GM19023 (cell line): Measurements from ENCODE around the gene CAPN6.

Experiments
- ATAC-seq: cut with Tn5 transposase; IDR thresholded peaks from one replicate; pipeline ENCODE4 v1.9.1; 2021; ENCODE audit warnings: mild to moderate bottlenecking, moderate library complexity; ENCODE audit not compliant: unreplicated experiment

CAPN6 gene, protein sequence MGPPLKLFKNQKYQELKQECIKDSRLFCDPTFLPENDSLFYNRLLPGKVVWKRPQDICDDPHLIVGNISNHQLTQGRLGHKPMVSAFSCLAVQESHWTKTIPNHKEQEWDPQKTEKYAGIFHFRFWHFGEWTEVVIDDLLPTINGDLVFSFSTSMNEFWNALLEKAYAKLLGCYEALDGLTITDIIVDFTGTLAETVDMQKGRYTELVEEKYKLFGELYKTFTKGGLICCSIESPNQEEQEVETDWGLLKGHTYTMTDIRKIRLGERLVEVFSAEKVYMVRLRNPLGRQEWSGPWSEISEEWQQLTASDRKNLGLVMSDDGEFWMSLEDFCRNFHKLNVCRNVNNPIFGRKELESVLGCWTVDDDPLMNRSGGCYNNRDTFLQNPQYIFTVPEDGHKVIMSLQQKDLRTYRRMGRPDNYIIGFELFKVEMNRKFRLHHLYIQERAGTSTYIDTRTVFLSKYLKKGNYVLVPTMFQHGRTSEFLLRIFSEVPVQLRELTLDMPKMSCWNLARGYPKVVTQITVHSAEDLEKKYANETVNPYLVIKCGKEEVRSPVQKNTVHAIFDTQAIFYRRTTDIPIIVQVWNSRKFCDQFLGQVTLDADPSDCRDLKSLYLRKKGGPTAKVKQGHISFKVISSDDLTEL

DNA sequence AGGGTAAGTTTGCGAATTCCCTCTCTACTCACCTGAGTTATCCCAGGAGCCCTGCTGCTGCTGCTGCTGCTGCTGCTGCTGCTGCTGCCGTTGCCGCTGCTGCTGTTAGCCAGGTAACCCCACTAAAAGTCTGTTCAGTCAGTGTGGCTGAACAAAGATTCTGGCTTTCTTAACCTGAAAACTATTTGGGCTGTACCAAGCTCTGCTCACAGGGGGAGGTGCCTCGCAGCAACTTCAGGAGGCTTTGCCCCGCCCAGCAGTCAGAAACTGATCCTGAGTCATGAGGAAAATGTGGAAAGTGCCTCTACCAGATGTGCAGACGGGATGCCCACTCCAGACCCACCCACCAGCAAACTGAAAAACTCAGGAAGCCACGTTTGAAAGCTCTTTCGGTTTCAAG lies at the start of gene CAPN6:
Gene CAPN6, minus strand, starts transcription at position 145 of the 400 bp plus-strand sequence. CDS start 6,547 bp downstream, outside the sequence.
- ATAC-seq = no peak

DNA sequence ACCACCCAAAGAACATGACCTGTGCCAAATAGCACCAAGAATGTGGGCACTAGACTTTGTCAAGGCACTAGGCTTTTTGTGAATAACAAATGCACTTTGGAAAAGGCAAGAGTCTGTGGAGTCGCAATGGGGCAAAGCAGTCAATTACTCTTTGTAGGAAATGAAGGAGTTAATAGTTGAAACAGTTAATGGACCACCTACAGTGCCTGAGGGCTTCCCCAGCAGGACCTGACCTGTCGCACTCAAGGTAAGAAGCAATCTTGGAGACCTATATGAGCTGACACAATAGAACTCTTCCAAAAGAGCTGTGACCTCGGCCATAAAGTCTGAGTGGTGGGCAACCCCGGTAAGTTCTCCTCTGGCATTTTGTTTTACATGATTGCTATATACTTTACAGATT lies 49.2 kb upstream of the CAPN6 start:
- ATAC-seq = no peak

DNA sequence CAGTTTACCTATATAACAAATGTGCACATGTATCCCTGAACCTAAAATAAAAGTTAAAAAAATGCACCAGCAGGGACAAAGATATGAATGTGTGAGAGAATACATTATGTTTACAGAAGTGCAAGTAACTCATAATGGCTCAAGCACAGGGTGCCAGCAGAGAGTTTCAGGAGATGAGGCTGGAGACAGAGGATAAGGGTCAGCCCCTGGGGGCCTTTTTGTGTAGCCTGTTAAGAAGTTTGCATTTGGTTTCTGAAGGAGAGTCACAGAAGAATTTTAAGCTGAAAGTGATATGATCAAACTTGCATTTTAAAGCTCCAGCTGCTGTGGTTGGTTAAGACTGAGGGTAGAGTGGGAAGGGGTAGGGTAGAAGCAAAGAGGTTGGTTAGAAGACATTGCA lies 48.6 kb upstream of the CAPN6 start:
- ATAC-seq = no peak

DNA sequence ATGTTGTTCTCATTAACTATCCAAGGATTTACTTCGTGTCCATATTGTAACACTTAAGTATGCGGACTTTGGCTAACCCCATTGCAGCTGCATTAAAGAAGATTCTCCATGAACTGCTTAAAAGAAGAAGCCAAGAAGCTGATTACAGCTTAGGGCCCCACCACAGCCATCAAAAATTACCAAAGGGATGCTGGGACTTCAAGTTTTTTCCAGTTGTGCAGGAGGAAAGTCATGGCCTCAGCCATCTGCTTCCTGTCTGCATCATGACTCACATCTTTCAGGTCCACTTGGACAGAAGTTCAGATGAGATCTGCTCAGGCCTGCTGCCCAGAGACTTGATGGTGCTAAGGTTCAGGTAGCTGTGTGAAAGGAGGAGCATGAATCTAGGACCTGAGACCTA lies 38.8 kb upstream of the CAPN6 start:
- ATAC-seq = no peak

DNA sequence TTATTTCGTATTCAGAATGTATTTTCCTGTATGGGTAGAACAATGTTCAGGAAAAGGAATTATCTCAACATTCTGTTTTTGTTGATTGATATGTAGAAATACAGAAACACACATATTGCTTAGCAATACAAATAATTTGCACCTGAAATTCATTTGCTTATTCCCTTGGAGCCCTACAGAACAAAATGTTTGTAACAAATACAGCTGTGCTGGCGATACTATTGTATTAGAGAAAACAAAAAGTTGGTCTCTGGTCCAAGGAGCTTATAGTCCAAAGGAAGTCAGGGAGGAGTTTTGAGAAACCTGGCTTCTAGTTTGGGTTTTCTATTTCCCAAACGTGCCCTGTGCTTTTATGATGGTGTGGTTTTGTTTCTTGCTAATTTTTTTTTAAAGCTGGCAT lies 37.8 kb upstream of the CAPN6 start:
- no peak for ATAC-seq

DNA sequence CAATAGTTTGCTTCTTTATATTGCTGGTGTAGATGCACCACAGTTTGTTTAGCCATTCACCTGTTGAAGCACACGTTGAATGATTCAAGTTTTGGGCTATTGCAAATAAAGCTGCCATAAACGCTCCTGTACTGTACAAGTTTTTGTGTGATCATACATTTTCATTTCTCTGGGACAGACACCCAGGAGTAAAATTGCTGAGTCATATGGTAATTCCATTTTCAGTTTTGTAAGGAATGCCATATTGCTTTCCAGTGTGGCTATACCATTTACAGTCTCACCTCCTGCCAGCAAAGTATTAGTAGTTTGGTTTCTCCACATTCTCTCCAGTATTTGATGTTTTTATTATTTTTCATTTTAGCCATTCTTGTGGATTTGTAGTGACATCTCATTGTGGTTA lies 32.0 kb upstream of the CAPN6 start:
- ATAC-seq = no peak

DNA sequence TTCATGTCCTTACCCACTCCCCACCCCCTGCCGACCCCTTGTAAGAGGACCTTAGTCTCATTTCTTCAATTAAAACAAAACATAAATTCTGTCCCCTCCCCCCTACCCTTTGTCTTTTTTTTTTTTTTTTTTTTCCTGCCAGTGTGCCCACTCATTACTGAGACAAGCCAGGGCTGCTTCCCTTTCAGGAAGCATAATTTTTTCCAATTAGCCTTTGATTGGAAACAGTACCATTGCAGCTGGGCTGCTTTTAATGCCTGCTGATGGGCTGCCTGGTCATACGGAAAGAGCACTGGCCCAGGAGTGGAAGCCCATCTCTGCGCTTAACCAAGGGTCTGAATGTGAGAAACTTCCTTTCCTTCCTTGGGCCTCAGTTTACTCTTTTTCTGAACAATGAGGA lies 18.6 kb upstream of the CAPN6 start:
- no peak for ATAC-seq

DNA sequence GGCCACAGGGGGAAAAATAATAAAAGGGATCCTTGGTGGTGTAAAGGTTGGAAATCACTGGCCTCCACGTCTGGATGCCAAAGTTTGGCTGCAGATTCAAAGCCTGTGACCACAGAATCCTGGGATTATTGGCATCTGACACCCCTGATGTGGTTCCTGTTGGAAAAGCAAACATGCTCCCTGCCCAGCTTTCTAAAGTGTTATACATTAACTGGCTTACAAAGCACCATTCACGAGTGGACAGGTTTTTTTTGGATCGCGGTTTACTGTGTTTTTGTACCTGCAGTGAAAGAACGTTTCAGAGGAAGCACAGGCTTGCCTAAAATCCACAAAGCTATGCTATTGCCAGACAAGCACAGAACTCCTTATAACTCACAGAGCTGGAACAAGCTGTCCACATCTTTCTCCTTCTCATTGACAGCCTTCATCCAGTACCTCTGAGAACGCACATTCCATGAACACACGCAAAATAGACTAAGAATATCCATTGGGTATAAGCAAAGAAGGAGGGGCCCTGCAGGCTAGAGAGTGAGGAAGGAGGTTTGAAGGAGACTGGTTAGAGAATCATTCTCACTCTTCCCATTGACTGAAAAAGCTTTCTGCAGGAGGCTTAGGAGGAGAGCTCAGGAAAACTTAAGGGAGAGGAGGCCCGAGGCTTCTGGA lies 14.5 kb upstream of the CAPN6 start:
- no peak for ATAC-seq

DNA sequence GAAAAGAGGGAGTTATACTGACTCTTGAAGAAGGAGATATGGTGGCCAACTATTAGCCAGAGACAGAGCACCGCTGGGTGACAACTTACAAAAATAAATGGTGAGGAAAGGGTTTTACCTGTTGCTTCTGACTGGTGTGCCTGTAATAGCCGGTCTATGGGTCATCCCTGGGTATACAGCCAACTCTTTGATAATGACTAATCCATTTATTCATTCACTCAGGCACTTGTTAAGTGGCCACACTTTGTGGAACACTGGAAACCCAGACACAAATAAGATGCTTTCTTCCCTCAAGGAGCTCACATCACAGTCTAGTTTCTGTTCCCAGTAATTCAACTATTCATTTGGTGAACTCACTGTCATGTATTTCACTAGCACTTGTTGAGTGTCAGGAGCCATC lies 13.2 kb upstream of the CAPN6 start:
- no peak for ATAC-seq

DNA sequence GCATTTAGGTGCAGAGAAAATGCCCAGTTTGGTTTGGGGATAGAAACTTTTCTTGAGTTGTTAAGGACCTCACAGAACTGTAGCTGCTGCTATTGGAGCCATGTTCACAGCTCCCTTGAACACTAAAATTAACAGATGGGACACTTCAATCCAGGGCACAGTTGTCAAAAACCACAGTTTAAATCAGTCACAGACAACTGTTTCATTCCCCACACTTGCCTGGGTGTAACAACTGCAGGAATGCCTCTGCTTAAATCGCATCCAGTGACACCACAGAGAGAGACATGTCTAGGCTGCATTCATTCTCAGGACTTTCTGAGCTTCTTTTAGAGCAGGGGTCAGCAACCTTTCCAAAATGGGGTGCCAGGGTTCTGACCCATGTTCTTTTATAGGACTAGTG lies 12.7 kb upstream of the CAPN6 start:
- ATAC-seq = no peak

DNA sequence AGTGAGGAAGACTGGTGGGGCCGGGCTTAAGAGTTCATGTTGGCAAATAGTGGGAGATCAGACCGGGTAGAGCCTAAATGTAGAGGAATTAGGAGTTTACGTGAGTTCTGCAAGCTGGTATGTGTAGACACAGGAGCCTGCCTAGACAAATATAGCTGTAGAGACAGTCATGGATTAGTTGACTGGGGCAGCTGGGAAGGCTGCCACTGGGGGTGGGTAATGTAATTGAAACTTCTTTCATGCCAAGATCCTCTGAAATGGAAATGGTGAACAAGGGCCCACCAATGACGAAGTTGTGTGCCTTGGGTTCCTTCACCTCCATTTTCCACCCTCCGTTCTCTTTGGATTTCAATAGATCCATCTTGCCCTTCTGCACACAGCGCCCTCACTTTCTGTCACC lies 11.9 kb upstream of the CAPN6 start:
- ATAC-seq = no peak

DNA sequence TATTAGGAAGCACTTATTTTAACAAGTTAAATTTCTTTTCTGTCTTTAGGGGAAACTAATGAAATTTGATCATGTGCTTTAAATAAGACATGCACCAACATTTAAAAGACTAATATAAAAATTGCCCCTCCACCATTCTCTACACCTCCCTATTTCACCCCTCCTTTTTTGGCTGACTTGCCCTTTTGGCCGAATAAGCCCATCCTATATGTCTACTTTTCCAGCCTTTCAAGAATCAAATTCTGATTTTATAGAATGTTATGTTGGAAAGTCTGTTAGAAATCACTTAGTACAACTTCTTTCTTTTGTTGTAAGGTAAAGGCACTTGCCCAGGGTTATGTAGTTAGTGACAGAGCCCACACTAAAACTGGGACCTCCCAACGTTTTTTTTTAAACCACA lies 1.8 kb downstream of the CAPN6 start:
- no peak for ATAC-seq

DNA sequence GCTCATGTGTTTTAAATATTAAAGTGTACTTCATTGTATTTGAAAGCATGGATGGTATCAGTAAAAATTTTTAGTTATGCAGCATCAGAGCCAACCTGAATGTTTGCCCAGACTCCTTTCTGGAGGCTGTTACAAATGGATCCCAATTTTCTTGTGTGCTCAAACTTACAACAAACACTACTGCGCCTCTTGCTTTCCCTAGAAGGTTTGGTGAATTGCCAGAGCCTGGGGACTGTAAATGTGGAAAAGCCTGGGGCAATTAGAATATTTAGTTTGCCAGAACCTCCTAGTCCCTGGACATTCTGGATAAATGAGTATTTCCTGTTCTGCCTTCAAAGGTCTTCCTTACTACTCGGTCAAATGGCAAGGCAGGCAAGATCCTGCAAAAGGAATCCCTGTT lies 4.8 kb downstream of the CAPN6 start:
- no peak for ATAC-seq

DNA sequence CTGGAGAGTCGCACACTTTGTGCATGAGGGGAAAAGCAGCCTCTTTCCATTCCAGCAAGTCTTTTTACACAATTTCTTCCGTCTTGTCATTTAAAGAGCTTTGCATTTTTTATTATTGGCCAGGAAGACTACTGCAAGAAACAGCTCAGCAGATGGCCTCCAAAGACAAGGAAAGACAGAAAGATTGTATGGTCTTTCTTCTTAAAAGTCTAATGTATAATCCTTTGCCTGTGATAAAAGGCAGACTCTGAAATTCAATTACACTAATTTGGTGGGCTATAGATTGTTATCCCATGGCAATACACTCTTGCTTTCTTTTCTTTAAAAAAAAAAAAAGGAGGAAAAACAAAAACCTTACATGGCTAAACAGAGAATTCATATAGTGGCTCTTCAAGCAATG lies 5.9 kb downstream of the CAPN6 start:
- ATAC-seq = no peak

DNA sequence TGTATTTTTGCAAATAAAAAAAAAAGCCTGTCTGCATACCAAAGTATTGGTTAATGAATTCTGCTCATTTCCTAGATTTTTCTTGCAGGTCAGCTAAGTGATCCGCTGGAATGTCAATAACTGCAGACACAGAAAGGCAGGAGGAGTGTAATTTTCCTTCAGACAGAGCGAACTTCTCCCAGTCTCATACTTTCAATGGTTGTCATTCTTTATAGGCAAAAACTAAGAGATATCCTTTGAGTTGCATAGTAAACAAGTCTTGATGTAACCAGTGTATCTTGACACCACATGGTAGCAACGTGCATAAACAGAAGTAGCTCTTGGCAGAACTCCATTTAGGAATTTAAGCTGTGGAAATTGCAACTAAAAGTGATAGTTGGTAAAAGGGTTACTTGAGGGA lies 8.2 kb downstream of the CAPN6 start:
- no peak for ATAC-seq

DNA sequence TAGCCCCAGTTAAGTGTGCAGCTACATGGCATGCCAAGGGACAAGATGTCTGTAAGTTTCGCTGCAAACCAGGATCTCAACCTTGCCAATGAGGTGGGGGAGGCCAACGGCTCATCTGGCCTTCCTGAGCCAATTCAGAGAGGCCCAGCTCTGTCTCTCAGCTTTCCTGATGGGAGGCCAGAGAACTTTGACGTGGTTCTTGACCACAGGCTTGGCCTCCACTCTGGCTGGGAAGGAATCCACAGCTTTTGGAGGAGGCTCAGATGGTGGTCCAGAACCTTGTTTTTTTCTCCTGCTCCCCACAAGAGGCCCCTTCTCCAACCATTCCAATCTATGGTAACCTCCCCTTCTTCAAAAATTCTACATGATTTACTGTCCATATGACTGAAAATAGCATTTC lies 9.8 kb downstream of the CAPN6 start:
- ATAC-seq = no peak

DNA sequence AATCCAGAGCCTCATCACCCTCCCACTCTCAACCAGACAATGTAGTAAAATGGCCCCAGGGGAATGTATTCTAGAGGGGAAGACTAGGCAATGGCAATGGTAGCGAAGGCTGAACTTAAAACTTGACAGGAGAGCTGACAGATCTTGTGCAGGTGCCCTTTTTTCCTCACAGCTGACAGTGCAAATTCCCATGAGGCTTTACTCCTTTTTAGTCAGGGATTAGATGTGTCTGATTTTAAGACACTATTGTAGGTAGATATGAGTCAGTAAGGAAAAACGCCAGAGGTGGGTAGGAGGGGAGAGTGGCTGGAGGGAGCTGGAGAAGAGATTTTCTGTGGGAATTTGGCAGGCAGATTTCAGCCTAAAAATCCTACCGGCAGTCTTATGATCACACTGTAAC lies 10.7 kb downstream of the CAPN6 start:
- ATAC-seq = no peak

DNA sequence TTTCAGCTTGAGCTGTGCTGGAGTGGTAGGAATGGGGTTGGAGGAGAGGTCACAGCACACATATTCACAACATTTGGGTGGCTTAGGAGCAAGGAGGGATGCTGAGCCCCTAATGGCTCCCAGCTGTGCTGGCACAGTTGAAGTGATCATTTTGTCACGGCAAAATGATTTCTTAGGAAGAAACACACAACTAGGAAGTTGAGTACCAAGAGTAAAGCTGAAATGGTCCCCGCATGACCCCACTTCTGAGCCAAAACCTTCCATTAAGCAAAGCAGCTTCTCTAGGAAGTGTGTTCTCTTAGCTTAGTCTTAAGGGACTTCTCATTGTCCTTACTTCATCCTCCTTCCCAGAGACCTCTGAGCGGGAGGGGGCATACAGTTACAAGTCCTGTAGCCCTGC lies 12.6 kb downstream of the CAPN6 start:
- ATAC-seq = no peak

DNA sequence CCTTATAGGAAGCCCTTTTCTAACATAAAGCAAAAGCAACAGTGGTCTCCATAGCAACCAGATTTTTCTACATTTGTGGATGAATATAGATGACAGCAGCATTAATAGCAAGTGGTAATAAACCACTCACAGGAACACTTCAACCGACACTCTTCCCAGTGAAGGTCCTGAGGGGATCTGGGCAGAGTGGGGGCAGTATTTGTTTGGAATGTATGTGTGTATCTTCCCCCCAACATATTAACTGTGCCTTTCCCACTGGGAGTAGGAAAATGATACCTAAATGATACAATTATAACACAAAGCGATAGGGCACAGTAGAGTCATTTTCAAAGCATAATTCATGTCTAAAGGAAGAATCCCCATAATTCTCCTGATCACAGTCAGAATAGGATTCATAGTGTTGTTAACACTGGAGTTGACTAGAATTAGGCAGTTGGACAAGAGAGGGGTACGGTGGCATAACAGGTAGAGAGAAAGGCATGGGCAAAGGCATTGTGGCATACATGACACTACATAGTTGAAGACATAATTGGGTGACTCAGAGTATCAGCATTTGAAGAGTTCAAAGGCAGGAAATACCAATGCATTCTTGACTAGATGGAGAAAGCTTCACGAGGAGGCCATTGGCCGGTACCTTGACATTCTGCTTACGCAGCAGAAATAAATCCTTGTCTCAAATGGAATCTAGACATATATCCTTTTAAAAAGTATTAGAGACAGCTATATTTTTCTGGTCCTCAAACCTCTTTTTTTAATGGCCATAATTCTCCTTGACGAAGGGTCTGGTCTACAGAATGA lies 15.2 kb downstream of the CAPN6 start:
- no peak for ATAC-seq

DNA sequence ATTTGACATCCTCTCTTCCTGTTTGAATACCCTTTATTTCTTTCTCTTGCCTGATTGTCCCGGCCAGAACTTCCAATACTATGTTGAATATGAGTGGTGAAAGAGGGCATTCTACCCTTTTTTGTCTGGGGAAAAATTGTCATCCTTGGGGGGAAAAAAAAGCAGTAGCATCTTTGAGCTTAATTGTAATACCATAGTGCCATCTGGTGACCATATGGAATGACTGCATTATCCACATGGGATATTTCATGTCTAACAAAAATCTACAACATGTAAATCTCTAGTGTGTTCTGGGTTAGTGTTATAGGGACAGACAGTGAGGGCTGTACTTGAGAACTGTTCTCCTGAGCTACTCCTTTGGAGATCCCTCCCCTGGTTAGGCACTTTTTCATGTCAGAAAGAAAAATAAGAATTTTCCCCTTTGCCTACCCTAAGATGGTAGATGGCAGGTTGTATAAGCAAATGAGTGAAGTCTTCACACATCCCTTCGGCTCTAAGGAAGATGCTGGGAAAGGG lies 26.0 kb downstream of the CAPN6 start:
- no peak for ATAC-seq

DNA sequence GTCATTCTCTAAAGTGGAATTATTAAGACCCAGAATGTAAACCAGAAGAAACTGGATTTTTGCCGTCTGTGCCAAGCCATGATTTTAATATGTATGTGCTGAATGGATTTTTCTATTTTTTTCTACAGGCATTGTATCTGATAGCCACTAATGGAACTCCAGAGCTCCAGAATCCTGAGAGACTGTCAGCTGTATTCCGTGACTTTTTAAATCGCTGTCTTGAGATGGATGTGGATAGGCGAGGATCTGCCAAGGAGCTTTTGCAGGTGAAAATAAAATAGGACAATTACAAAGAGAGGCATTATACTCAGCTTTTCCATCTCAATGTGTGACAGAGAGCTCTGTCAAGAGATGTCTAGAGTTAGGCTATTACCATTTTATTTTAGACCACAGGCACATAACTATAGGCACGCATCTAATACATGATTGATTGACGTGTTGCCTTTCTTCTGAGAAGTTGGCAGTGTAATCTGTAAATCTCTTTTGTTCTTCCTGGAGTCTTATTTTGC lies 53.9 kb downstream of the CAPN6 start:
- no peak for ATAC-seq
